NCI-H2081 treated with DMSO at 0.1 percent for 48 hours (cell line): ENCODE results near the gene OSER1.

Experiments used
- DNase-seq: peaks from one replicate; lab custom pipeline; 2025; lab: John Stamatoyannopoulos, UW

Gene OSER1

DNA sequence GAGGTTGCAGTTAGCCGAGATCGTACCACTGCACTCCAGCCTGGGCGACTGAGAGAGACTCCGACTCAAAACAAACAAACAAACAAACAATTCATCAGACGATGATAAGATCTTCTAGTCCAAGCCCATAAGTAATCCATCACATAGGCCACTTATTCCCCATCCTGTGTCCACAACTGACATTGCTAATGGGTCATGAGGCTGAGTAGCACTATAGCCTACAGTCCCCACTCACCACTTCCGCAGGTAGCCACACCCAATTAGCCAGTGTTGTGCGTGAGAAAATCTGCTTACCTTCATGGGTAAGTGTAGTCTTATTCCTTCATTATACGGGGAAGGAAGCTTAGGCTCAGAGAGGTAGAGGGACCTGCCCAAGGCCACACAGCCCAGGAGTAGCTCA lies 36.7 kb downstream of the OSER1 start:
- DNase-seq, result no peak

DNA sequence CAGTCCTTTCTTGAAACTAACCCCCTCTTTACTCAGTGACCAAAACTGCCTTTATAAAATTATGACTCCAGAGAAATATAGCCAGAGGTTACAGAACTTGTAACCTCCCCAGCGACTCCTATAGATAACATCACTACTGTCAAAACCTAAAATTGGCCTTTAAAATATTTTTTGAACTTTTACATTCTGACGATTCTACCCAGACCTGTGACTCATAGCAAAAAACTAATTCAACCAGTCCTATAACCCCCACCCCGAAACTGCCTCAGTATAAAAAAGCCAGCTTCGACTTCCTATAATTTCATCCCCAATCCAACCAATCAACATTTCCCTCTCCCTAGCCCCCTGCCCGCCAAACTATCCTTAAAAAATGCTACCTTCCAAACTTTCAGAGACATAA lies 37.5 kb downstream of the OSER1 start:
- DNase-seq, result no peak

DNA sequence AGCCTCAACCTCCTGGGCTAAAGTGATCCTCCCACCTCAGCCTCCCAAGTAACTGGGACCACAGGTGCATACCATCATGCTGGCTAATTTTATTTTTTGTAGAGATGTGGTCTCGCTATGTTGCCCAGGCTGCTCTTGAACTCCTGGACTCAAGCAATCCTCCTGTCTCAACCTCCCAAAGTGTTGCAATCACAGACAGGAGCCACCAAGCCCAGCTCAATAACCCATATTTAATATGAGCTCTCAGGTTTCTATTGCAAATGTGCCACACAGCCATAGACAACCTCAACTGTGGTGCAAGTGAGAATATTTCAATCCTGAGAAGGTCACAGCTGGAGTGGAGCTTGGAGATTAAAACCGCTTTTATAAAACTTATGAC lies 38.0 kb downstream of the OSER1 start:
- no peak for DNase-seq

DNA sequence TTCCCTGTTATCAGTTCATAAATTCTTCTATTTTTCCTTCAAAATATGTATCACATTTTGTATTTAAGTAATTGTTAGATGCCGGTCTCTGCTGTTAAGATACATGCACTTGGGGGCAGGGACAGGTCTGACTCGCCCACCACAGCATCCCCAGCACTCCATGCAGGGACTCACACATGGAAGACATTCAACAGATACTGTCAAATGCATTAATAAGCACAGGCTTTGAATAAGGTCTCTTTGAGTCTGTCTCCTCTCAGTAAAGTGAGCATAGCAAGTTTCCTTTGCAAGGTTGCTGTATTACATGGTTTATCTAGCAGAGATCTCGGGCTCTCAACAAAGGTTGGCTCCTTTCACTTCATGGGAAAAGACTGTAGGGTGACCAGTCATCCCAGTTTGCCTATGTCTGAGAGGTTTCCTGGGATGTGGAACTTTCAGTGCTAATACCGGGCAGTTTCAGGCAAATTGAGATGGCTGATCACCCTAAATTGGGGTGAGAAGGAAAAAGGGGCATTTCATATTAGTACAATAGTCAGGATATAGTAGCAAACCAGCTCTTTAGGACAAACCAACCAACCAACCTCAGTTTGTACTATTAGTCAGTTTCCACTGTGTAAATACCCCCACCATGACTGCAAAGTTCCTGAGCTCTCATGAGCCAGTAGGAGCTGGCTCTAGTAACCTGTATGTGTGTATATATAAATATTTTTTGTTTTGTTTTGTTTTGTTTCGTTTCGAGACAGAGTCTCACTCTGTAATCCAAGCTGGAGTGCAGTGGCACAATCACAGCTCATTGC lies 38.6 kb downstream of the OSER1 start:
- no peak for DNase-seq

DNA sequence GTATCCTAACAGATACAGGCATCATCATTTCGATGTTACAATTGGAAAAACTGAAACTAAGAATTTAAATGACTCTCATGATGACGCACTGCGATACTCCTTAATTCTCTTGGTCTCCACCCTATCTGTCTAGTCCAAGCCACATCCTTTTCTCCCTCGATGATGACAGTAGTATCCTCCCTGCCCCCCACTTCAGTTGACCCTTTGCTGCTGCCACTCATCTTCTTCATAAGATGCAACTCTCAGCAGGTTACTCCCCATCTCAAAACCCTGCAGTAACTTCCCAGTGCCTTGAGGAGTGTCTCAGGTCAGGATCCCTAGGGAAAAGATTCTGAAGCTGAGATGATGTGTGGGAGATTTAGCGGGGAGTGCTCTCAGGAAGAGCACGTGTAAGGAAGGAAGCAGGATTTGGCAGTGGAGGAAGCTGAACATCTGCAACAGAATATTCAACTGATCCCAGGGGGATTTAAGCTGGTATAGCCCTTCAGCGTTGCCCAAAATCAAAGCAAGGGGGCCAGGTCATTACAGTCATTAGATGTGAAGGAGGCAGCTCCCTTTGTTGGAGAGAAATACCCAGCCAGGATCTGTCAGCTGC lies 39.7 kb downstream of the OSER1 start:
- no peak for DNase-seq

DNA sequence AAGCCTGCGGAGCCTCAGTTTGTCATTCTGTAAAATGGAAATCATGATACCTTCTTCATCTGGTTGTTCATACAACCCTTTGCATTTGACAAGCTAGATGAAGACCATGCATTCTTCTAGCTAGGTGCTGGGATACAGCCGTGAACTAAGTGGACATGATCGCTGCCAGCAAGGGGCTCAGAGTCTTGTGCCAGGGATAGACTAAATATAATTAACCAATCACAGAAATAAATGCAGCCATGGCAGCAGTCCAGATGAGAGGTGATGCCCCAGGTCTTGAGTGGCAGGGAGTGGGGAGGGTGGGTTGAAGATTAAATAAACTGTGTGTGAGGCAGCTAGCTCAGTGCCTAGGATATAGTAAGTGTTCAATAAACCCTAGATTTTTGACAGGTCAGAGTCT lies 42.8 kb downstream of the OSER1 start:
- DNase-seq, result no peak

DNA sequence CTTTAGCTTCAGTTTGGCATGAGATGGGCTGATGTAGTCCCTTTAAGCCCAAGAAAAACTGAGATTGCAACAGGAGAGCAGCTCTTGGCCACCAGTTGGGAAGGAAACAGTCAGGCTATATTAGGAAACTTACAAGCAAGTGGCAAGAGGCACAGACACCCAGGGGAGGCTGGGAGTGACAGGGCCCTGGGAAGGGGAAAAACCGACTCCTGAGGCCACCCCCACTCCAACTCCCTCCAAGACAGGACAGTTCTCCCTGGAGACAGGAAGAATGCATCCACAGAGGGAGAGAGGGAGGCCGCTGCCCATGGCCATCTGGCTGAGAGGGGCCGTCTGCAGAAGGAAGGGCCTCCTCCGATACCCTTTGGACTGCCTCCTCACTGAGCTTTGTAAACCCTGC lies 44.1 kb downstream of the OSER1 start:
- no peak for DNase-seq

DNA sequence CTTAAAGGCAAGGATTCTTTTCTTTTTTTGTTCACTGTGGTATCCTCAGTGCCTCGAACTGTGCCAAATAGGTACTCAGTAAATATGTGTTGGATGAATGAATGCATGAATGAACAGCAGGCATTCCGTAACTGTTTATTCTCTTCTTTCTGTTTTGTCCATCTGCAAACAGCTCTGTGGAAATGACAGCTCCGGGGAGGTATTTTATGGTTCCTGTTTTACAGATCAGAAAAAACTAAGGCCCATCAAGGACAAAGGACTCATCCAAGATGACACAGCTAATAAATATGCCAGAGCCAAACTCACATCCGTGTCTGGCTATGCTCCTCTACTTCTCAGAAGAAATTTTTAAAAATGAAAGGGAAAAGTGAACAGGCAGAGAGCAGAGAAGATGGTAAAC lies 44.6 kb downstream of the OSER1 start:
- DNase-seq, result no peak

DNA sequence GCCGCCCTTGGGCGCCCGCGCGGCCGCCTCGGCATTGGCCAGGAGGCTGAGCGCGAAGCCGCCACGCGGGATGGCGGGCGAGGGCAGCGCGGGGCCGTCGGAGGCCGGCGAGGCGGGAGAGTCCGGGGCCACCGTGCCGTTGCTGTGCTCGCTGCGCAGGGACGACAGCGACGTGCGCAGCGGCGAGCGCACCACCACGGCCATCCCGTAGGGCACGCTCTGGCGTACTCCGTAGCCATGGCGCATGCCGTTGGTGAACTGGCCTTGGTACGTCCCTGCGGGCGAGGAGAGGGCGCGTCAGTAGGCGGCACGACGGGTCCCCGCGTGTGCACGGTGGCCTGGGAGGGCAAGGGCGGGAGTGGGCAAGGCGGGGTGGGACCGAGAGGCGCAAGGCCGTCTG lies 50.4 kb downstream of the OSER1 start:
- no peak for DNase-seq

DNA sequence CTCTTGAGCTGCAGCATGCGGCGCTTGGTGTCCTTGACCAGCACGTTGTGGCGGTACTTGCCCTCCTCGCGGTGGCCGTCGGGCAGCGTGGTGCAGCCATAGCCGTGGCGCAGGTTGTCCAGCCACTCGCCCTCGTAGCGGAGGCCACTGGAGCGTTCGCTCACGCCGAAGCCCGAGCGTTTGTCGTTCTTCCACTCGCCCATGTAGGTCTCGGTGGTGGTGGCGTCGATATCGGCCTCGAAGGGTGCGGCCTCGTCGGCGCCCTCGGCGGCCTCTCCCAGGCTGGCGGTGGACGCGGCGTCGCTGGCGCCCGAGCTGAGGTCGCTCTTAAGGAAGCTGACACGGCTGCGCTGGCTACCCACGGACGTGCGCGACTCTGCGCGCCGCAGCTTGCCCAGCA lies 50.9 kb downstream of the OSER1 start:
- DNase-seq, result no peak

DNA sequence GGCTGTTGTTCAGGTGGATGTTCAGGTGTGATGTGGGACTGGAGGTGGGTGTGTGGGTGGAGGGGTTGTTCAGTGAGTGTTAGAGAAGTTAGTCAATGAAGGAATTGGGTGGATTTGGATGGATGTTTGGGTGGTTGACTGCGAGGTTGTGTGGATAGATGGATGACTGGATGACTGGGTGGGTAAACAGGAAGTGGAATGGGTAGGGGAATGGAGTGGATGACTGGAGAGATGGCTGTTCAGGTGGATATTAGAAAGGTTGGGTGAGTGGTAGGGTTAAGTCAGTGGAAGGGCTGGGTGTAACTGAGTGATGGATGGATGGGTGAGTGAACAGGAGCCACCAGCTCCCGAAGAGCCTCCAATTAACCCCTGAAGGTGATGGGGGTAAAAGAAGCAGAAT lies 51.4 kb downstream of the OSER1 start:
- DNase-seq, result no peak

DNA sequence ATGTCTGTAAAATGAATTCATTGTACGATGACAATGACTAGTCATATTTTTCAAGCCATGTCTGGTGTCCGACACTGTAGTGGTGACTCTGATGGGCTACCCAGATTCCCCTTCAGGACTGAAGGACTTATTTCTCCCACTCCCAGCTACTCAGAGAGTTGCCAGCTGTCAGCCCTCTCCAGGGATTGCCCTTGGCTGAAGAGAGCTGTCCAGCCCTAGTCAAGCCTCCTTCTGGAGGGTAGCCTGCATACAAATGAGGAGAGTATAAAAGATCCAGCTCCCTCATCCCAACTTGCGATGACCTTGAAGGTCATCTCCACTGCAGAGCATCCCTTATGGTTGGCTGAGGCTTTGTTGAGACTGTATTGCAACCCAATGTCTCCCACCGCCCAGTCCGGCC lies 53.5 kb downstream of the OSER1 start:
- no peak for DNase-seq

DNA sequence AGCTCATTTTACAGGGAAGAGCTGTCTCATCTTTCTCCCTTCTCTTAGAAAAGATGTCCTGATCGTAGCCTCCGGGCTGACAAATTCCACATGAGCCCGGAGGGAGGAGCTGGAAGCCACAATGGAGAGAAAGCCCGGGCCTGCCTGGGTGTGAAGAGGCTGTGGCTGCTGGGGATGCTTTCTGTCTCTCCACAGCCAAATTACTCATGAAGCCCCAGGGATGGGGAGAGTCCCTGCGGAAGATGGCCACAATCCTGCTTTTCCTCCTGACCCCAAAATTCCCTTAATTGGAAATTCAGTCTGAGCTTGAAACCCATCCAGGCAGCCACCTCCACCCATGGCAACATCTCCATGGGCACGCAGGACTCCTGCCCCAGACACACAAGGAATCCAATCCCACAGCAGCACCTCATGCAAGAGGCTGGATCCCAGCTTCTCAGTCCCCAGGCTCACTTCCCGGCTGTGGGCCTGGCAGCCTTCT lies 56.0 kb downstream of the OSER1 start:
- DNase-seq, result no peak

DNA sequence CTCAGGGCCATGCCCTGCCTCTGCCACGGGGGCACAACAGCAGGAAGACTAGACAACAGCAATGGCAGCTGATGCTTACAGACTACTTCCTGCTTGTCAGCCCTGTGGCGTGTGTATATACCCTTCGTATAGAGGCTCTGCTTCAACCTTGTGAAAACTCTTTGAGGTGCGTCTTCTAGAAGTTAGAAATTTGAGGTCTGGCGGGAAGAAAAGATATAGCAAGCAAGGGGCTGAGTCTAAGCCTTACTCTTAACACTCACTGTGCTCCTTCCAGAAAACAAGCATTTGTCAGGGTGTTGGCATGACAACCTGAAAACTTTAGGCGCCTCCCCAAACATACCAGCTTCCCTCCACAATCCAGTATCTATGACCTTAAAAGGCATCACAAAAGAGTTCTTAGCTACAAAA lies 56.9 kb downstream of the OSER1 start:
- no peak for DNase-seq

DNA sequence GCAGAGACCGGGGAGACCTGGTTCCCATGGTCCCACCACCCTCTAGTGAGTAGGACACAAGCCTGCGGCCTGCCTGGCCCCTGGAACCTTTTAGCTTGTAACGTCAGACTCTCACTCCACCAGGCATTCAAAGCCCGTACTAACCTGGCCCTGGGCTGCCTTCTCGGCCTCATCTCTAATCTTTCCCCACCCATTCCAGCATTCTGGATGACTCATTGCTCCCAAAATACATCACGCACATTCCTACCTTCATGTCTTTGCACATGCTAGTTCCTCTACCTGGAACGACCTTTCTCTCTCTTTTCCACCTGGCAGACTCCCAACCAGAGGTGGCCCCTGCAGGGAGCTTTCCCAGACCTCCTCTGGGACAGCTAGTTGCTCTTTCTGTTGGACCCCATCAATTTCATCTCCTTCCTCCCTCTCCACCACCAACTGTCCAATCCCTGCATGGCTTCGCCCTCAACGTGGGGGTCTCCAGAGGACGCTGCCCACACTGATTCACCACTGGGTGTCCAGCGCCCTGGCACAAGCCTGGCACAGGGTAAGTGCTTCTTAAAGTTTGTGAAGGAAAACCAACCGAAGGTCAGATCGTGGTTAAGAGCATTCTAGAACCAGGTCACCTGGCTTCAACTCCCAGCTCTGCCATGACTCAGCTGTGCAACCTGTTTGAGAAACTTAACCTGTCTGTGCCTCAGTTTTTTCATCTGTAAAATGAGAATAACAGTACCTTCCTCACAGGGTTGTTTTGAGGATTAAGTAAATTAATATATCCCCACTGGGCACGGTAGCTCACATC lies 58.8 kb downstream of the OSER1 start:
- no peak for DNase-seq

DNA sequence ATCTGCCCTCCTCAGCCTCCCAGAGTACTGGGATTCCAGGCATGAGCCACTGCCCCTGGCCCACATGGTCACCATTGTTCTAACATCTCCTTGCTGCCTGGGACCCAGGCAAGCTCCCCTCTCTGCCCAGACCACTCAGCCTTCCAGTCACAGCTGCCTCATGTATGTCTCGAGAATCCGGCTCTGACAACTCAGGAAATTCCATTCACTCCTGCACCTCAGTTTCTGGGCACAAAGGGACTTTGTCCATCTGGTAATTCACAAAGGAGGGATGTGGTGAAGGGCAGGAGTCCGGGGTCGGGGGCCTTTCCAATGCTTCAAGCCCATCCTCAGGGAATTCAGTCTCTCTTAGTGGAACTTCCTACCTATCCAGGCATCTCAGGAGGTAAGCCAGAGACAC lies 64.3 kb downstream of the OSER1 start:
- no peak for DNase-seq
